Measurements from ENCODE around the gene TSPAN9. TPM values are rescaled to one million over a fixed set of nuclear protein-coding genes. Genes with fewer than 3 reads are reported as not detected.

The TSPAN9 gene
- total and polyA plus RNA-seq, 4 donors: 17.4 to 62.9 (median 34.2) TPM

- Histone ChIP-seq H3K4me3 (ENCODE audit: low read depth in 1 of 3, low read length in 3 of 3) (no peak overlapping the region), H3K9ac (ENCODE audit: low read depth in 1 of 2, low read length in 2 of 2) (no peak overlapping the region), H3K9me3 (ENCODE audit: control insufficient read depth in 4 of 4, low read length in 3 of 4) (no peaks in the 10 kb centered on the region), H3K27ac (ENCODE audit: low read depth in 1 of 2, low read length in 2 of 2) (no peak overlapping the region), H3K36me3 (ENCODE audit: control insufficient read depth in 4 of 4, insufficient read depth in 3 of 4, low read depth in 1 of 4, low read length in 3 of 4) (peaks cover 0 to 6% (median 0%) of the 10 kb centered on the region in 4 donors), H3K27me3 (ENCODE audit: control insufficient read depth in 4 of 4, insufficient read depth in 4 of 4, low read length in 3 of 4) (no peaks in the 10 kb centered on the region), H3K4me1 (ENCODE audit: control insufficient read depth in 4 of 4, insufficient read depth in 4 of 4, low read length in 3 of 4) (no peaks in the 10 kb centered on the region)
- DNase-seq (ENCODE audit: low spot score): no peak
- TF ChIP-seq JUND (IDR thresholded peaks at IDR 0.05) (no peak), TAF1 (conservative IDR thresholded peaks at IDR 0.05) (no peak)
- TF ChIP-seq, protein P1, sequence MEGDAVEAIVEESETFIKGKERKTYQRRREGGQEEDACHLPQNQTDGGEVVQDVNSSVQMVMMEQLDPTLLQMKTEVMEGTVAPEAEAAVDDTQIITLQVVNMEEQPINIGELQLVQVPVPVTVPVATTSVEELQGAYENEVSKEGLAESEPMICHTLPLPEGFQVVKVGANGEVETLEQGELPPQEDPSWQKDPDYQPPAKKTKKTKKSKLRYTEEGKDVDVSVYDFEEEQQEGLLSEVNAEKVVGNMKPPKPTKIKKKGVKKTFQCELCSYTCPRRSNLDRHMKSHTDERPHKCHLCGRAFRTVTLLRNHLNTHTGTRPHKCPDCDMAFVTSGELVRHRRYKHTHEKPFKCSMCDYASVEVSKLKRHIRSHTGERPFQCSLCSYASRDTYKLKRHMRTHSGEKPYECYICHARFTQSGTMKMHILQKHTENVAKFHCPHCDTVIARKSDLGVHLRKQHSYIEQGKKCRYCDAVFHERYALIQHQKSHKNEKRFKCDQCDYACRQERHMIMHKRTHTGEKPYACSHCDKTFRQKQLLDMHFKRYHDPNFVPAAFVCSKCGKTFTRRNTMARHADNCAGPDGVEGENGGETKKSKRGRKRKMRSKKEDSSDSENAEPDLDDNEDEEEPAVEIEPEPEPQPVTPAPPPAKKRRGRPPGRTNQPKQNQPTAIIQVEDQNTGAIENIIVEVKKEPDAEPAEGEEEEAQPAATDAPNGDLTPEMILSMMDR (IDR thresholded peaks at IDR 0.05; ENCODE audit: low read depth, low read length, missing input control): no peak
- 93% methylated on average over 20 of the region's 20 CpGs for WGBS
Observed at GRCh38 chr12:3170423-3171194, 93.4 kb downstream of the TSPAN9 start.

GRCh38 chr12:3171195-3171591 is 94.0 kb downstream of the TSPAN9 start:
- no peaks in the 10 kb centered on the region for H3K4me1 ChIP-seq (ENCODE audit: control insufficient read depth in 4 of 4, insufficient read depth in 4 of 4, low read length in 3 of 4)
- no peaks in the 10 kb centered on the region for H3K27me3 ChIP-seq (ENCODE audit: control insufficient read depth in 4 of 4, insufficient read depth in 4 of 4, low read length in 3 of 4)
- no peaks in the 10 kb centered on the region for H3K9me3 ChIP-seq (ENCODE audit: control insufficient read depth in 4 of 4, low read length in 3 of 4)
- H3K27ac ChIP-seq (ENCODE audit: low read depth in 1 of 2, low read length in 2 of 2): no peak overlapping the region
- no peak overlapping the region for H3K4me3 ChIP-seq (ENCODE audit: low read depth in 1 of 3, low read length in 3 of 3)
- TF ChIP-seq FOXA2 (IDR thresholded peaks at IDR 0.05): no peak
- TF ChIP-seq HNF4G (IDR thresholded peaks at IDR 0.05): no peak
- no peak for TF ChIP-seq YY1 (IDR thresholded peaks at IDR 0.05)
- 64% methylated on average over 4 of the region's 4 CpGs for WGBS
- DNase-seq (ENCODE audit: low spot score): no peak
- H3K36me3 ChIP-seq (ENCODE audit: control insufficient read depth in 4 of 4, insufficient read depth in 3 of 4, low read depth in 1 of 4, low read length in 3 of 4): peaks cover 0 to 6% (median 0%) of the 10 kb centered on the region in 4 donors
- no peak overlapping the region for H3K9ac ChIP-seq (ENCODE audit: low read depth in 1 of 2, low read length in 2 of 2)

DNA sequence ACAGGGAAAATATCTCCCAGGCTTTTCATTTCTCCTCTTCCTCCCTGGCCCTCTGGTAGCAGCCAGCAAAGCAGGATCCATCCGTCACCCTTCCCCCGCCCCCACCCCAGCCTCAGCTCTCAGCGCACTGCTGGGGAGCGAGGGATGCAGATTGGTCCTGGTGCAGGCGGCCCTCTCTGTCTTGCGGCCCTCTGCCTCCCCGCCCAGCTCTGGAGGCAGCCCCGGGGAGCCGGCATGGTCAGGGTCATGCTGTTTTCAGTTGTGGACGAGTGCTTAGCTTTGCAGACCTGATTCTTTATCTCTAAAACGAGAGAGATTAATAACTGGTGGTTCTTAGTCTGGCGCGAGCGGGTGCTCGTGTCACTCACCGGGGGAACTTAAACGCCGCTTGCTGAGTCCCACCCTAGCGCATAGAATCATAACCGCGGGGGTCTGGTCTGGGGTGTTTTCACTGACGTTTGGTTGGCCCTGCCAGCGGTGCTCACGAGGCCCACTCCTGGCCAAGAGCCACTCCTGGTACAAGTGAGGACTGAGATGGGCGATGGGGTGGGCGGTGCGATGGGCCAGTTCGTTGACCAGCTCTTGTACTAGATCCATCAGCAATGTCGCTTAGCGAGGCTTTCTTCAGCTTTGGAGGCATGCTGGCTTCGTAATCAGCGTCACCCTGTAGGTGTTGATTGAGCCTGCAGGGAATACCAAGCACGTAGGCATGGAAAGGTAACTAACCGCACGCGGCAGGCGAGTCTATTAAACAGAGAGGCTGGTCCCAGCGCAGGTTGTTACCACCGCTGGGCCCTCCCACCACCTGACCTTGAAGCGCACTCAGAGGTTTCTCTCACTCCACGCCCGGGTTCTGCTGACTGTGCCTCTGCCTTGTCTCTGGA is 95.2 kb downstream of the TSPAN9 start:
- Histone ChIP-seq H3K27me3 (ENCODE audit: control insufficient read depth in 4 of 4, insufficient read depth in 4 of 4, low read length in 3 of 4) (no peaks in the 10 kb centered on the region), H3K4me1 (ENCODE audit: control insufficient read depth in 4 of 4, insufficient read depth in 4 of 4, low read length in 3 of 4) (no peaks in the 10 kb centered on the region), H3K9me3 (ENCODE audit: control insufficient read depth in 4 of 4, low read length in 3 of 4) (no peaks in the 10 kb centered on the region), H3K9ac (ENCODE audit: low read depth in 1 of 2, low read length in 2 of 2) (no peak overlapping the region), H3K4me3 (ENCODE audit: low read depth in 1 of 3, low read length in 3 of 3) (no peak overlapping the region), H3K36me3 (ENCODE audit: control insufficient read depth in 4 of 4, insufficient read depth in 3 of 4, low read depth in 1 of 4, low read length in 3 of 4) (peaks cover 0 to 6% (median 0%) of the 10 kb centered on the region in 4 donors), H3K27ac (ENCODE audit: low read depth in 1 of 2, low read length in 2 of 2) (no peak overlapping the region)
- 92% methylated on average over 42 of the region's 42 CpGs for WGBS
- no peak for TF ChIP-seq RXRA (IDR thresholded peaks at IDR 0.05)
- TF ChIP-seq EGR1 (IDR thresholded peaks at IDR 0.05; ENCODE audit: low read depth in 2 of 2): no peak
- no peak for TF ChIP-seq SP1 (IDR thresholded peaks at IDR 0.05)
- no peak for TF ChIP-seq HNF4A (conservative IDR thresholded peaks at IDR 0.05)
- TF ChIP-seq TAF1 (conservative IDR thresholded peaks at IDR 0.05): no peak
- no peak for DNase-seq (ENCODE audit: low spot score)

All from liver (tissue), 9 donors.